HuH-7 (cell line): ENCODE results near the gene ADCY9.

Experiments
- DNase-seq: peaks from one replicate; pipeline ENCODE4 v3.0.0; 2011; ENCODE audit warnings: low spot score

Gene ADCY9

DNA sequence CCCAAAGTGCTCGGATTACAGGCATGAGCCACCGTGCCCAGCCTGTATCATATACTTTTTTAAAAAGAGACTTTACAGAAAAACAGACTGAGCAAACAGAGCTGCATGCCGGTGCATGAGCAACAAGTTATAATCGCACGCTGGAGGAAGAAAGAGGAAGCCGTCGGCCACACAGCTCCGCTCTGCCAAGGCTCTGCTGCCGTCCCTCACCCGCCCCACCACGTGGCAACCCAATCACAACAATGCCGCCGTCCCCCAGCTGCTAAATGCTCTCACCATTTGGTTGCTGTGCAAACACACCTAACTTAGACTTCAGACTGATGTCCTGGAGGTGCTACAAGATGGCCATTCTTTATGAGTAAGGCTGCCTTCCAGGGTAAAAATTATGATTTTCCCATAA is 83.5 kb downstream of the ADCY9 start:
- no peak for DNase-seq

GRCh38 chr16:4028144-4028543 is 88.1 kb downstream of the ADCY9 start:
- no peak for DNase-seq

DNA sequence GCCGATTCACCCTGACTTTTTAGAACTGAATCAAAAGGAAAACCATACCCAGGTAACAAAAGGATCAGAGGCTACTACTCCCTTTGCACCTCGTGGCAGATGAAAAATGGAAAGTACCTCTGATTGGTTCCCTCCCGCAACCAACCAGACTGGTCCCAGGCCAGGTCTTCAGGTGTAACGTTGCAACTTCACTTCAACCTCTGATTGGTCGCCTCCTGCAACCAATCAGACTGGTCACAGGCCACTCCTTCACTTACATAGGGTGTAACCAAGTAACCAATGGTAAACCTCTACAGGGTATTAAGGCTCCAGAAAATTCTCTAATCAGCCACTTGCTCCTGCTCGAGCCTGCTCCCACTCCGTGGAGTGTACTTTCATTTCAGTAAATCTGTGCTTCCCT is 89.4 kb downstream of the ADCY9 start:
- no peak for DNase-seq

DNA sequence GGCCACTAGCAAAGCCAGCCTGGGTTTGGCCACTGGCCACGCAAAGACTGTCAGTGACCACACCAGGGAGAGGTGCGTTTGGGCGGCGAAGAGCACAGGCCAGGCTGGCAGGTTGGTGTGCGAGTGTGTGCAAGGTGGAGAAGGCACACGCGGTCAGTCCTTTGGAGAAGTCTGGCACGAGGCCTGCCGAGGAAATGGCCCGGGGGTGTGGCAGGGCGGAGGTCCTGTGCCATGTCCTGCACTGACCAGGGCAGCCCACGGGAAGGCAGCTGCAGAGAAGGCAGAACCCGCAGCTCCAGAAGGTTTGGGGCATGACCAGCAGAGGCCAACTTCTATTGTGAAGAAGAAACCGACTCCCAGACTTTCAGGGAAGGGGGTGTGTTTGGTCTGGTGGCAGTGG is 90.8 kb downstream of the ADCY9 start:
- no peak for DNase-seq

- DNase-seq: no peak
Measured at GRCh38 chr16:4021916-4022315, 94.3 kb downstream of the ADCY9 start.

- DNase-seq: no peak
Measured at GRCh38 chr16:4021070-4021779, 95.0 kb downstream of the ADCY9 start.

DNA sequence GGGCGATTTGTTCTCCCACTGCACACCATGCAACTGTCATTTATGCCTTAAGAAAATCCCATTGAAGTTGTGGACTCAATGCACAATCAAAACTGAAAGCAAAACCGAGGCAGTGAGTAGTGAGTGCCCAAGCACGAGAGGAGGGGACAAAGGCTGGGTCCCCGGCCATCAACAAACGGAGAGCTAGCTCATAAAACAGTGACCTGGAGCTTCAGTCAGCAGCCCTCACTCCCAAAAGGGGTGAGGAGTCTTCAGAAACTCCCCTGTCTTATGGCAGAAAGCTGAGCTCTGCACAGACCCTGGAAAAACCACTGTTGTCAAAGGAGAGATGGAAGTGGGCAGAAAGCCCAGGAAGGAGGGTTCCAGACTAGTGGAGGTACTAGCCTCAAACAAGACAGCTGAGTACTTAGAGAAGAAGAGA is 96.9 kb downstream of the ADCY9 start:
- DNase-seq: peak; percentile 48

- DNase-seq: no peak
Measured at GRCh38 chr16:4018391-4018790, 97.9 kb downstream of the ADCY9 start.

DNA sequence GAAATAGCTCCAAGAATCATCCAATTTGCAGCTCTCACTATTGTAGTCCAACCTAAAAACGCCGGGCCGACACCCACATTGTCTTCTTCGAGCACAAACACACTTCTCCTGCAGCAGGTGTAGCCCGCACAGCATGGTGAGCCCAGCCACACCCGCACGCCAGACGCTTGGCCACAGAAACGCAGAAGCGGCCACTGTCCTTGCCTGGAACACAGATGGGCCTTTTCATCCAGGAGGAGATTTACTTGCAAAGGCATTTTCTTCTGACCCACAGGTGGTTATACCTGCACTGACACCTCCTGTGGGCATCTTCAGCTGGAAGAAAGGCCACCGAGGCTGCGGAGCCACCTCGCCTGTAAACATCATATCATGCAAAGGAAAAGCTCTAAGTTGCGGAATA is 98.4 kb downstream of the ADCY9 start:
- no peak for DNase-seq

DNA sequence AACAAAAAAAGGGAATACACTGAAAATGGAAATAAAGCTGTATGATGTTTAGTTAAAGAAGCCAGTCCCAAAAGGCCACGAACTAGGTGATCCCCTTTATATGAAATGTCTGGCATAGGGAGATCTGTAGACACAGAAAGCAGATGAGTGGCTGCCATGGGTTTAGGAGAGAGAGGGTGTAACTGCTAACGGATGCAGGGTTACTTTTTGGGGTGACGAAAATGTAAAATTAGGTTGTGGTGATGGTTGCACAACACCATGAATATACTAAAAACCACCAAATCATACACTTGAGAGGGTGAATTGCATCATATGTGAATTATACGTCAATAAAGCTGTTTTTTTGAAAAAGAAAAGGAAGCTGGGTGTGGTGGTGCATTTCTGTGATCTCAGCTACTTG is 99.6 kb downstream of the ADCY9 start:
- no peak for DNase-seq

- no peak for DNase-seq
Measured at GRCh38 chr16:4016005-4016352, 100.3 kb downstream of the ADCY9 start.

DNA sequence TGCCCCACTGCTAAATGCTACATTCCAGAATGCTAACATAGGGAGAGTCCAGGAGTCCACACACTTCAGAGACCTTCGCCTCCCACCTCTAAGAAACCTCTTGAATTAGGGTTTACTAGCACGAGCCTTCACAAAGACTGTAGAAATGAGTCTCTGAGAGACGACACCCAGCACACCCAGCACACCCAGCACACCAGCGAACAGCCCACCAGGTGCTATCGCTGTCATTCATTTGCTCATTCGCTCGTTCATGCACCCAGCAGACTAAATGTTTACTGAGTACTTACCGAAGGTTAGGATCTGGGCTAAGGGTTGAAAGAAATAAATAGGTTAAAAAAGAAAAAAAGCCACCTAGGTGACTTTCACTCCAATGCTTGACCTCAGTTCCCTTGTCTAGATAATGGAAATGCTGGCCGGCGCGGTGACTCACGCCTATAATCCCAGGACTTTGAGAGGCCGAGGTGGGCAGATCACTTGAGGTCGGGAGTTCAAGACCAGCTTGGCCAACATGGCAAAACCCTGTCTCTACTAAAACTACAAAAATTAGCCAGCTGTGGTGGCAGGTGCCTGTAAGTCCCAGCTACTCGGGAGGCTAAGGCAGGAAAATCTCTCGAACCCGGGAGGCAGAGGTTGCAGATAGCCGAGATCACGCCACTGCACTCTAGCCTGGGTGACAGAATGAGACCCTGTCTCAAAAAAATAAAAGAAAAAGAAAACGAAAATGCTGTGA is 100.8 kb downstream of the ADCY9 start:
- DNase-seq: peak; percentile 57

DNA sequence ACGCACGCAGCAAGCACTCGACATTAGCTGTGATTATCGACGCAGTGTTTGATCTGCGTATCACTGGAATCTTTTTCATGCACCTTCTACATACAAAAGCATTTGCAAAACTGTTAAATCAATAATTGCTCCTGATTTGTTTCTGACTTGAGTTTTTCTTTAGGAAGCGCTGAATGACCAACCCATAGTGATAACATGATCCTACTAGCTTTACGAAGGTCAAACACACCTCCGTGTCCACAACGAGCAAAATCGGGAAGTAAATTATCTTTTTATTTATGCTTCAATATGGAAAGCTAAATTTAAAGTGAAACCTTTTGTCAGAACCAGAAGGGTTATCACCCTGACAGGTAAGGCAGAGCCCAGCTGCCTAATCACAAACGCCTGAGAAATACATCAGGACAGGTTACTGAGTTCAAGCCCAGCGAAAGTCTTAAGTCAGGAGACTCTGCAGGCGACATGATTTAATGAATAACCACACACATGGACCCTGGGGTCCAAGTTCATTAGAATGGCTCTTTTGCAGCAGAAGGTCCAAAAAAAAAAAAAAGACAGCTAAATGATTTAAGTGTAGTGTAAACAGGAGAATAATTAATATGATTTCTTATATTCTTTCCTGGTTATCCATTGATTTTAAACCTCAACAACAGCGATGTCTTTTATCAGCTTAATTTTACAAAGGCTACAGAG is 104.2 kb downstream of the ADCY9 start:
- DNase-seq: no peak

DNA sequence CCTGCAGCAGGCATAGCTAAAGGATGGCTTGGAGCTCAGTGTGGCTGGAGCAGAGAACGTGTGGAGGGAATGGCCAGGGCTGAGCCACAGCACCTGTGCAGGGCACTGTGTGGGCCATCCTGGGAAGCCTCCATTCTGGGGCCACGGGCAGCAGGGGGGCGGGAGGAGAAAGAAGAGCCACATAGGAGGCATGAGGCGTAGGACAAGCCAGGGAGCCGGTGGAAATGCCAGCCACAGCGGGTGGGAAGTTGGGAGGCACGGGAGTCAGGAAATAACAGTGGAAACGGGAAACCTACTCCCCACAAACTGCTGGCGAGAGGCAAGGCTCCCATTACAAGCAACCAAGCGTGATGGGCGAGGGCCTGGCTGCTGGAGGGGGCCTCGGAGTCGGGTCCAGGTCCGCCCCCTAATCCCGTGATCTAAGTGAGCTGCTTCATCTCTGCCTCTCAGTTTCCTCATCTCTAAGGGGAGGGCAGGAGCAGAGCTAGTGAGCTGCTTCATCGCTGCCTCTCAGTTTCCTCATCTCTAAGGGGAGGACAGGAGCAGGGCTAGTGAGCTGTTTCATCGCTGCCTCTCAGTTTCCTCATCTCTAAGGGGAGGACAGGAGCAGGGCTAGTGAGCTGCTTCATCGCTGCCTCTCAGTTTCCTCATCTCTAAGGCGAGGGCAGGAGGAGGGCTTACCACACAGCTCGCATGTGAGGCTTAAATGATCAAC is 104.9 kb downstream of the ADCY9 start:
- DNase-seq: no peak

- no peak for DNase-seq
Measured at GRCh38 chr16:4010225-4011158, 105.8 kb downstream of the ADCY9 start.

DNA sequence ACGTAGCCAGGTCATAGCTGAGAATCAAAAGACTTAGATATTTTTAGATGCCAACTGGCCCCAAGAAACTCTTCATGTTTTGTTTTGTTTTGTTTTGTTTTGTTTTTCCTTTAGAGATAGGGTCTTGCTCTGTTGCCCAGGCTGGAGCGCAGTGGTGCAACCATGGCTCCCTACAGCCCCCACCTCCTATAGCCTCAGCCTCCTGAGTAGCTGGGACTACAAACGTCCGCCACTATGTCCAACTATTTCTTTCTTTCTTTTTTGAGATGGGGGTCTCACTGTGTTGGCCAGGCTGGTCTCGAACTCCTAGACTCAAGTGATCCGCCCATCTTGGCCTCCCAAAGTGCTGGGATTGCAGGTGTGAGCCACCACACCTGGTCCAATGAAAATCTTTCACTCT is 107.1 kb downstream of the ADCY9 start:
- no peak for DNase-seq

DNA sequence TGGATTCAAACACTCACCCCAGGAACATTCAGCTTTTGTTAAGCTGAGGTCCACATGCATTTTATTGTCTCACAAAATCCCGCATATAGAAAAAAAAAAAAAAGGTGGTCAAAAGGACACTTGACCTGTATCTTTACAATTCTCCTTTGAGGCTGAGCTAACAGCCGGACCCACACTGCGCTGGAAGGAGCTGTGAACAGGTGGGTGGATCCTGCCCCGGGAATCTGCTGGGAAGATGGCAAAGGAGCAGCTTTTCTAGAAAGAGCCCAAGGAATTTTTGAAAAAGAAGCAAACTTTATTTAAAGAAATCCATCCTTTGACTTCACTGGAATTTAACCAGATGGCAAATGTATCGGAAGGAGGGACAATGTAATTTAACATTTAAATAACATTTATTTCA is 108.1 kb downstream of the ADCY9 start:
- no peak for DNase-seq

DNA sequence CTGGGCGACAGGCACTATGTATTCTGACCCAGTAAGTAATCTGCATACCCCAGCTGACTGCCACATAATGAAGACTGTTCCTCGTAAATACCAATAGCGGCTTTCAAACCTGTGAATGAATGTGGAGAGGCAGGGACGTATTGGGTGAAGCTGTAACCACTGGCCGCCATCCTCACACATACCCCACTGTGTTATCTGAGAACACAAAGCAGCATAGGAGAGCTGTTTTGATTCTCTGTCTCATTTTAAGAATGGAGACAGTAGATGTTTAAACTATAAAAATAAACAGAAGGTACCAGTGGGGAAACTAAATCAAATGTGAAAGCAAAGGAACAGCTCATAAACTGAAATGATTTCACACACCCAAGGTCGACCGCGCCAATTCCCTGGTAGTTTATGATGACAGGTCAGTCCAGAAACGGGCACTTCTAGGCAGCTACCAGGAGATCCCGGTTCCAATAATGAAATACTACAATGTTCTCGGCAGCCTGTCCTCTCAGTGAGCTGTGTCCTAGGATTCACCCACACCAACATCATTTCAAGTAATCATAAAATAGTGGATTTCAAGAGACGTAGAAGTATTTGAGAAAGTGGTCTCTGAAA is 109.7 kb downstream of the ADCY9 start:
- no peak for DNase-seq

DNA sequence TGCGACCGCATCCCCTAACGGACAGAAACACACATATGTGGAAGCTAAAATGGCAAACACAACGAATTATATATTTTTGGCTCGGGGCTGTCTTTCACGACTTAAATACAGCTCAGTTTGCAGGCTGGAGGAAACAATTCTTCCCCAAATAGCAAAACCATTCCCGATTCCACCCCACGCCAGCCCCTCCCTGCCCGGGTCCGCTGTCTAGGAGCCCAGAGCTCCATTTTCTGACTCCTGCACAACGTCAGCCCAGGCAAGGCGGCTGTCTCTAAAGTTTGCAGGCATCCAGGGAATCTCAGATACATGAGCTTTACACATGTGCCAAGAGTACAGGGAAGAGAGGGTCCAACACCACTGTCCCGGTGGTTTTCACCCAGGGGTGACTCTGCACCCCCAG is 110.5 kb downstream of the ADCY9 start:
- DNase-seq: no peak

DNA sequence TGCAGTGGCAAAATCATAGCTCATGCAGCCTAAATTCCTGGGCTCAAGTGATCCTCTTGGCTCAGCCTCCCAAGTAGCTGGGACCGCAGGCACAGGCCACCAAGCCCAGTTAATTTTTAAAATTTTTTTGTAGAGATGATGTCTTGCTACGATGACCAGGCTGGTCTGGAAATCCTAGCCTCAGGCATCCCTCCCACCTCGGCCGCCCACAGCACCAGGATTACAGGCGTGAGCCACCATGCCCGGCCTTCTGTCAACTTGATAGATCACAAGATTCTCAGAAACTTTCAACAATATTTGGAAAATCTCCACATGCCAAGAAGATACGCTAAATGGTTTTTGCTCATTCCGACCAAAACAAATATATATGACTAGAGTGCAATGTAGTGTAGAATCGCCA is 111.0 kb downstream of the ADCY9 start:
- DNase-seq: no peak

DNA sequence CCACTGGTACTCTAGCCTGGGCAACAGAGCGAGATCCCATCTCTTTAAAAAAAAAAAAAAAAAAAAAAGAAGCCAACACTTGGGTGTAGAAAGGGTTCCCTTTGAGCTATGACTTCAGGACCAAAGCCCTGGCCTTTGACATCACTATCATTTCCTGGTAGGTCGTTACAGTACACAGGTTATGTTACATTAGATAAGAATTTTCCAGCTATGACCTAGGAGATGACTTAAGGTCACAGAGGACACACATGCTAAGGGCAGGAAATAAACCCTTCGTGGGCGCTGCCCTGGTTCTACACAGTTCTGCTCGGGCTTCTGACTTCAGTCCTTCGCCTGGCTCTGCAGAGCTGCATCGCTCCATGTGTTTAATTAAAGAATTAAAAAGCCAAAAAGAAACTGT is 112.0 kb downstream of the ADCY9 start:
- DNase-seq: no peak
